Brain microvascular endothelial cell (primary cell): Measurements from ENCODE around the gene MAGEB10.
A peak's percentile ranks its signal among the peaks of the same experiment; 100 is the strongest.

Experiments used
- DNase-seq: peaks from one replicate; pipeline ENCODE4 v3.0.0-alpha.2; 2020
- H3K27ac ChIP-seq: fragments of 250-450 bp; sonication (Bioruptor Pico); 2 replicates; pipeline ENCODE4 v1.5.1; 2020; ENCODE audit warnings: mild to moderate bottlenecking, moderate library complexity
- H3K27me3 ChIP-seq: fragments of 250-450 bp; sonication (Bioruptor Pico); replicated peaks from 2 replicates; pipeline ENCODE4 v1.5.1; 2020; ENCODE audit warnings: mild to moderate bottlenecking
- H3K36me3 ChIP-seq: fragments of 250-450 bp; sonication (Bioruptor Pico); replicated peaks from 2 replicates; pipeline ENCODE4 v1.5.1; 2020; ENCODE audit warnings: mild to moderate bottlenecking
- H3K4me3 ChIP-seq: 2 replicates; pipeline ENCODE4 v1.5.1; 2011; ENCODE audit warnings: low read depth, mild to moderate bottlenecking, control low read depth, low read length, moderate library complexity
- CTCF ChIP-seq: IDR thresholded peaks from 2 replicates; pipeline ENCODE4 v1.5.1; 2011; ENCODE audit warnings: low read depth, mild to moderate bottlenecking, moderate library complexity, low read length, control low read depth, inconsistent platforms; ENCODE audit errors: missing control alignments
- in situ Hi-C: cut with HindIII; loops from 2 replicates; pipeline ENCODE4 v1.10.0; 2017; ENCODE audit warnings: low sequenced_read_pairs, low pct_ligation_motif_present

Gene MAGEB10

GRCh38 chrX:27840881-27841280, 33.1 kb downstream of the MAGEB10 start:
- no peaks in the 10 kb centered on the region for H3K36me3 ChIP-seq
- in situ Hi-C loops = no loop called here
- TF ChIP-seq CTCF = no peak
- no peak overlapping the region for H3K27ac ChIP-seq
- no peak overlapping the region for H3K4me3 ChIP-seq
- no peak for DNase-seq
- H3K27me3 ChIP-seq = no peaks in the 10 kb centered on the region

GRCh38 chrX:27842859-27843258, 35.1 kb downstream of the MAGEB10 start:
- DNase-seq = no peak
- Histone ChIP-seq H3K4me3 (no peak overlapping the region), H3K27me3 (no peaks in the 10 kb centered on the region), H3K27ac (no peak overlapping the region), H3K36me3 (no peaks in the 10 kb centered on the region)
- no peak for TF ChIP-seq CTCF
- in situ Hi-C loops = no loop called here

- no peak for DNase-seq
- Histone ChIP-seq H3K36me3 (no peaks in the 10 kb centered on the region), H3K4me3 (no peak overlapping the region), H3K27me3 (no peaks in the 10 kb centered on the region), H3K27ac (no peak overlapping the region)
- TF ChIP-seq CTCF = no peak
- in situ Hi-C loops = no loop called here
These were observed 52.5 kb downstream of the MAGEB10 start for GRCh38 chrX:27860337-27860736.

GRCh38 chrX:27863809-27864208, 56.0 kb downstream of the MAGEB10 start:
- in situ Hi-C loops = no loop called here
- peak overlapping the region; percentile 22 for H3K4me3 ChIP-seq
- H3K27me3 ChIP-seq = no peaks in the 10 kb centered on the region
- DNase-seq = no peak
- H3K36me3 ChIP-seq = no peaks in the 10 kb centered on the region
- no peak overlapping the region for H3K27ac ChIP-seq
- TF ChIP-seq CTCF = no peak
